Activated CD8-positive, alpha-beta memory T cell treated with anti-CD3 and anti-CD28 coated beads for 24 hours (primary cell): Measurements from ENCODE around the gene TLK1.

Experiments
- DNase-seq: peaks from one replicate; pipeline ENCODE4 v3.0.0-alpha.2; 2020

Gene TLK1

GRCh38 chr2:170950221-170950761 lies 210.4 kb downstream of the TLK1 start:
- DNase-seq, result no peak

- DNase-seq, result no peak
Observed at GRCh38 chr2:170949415-170949814, 211.3 kb downstream of the TLK1 start.

- DNase-seq, result no peak
Observed at GRCh38 chr2:170944545-170944944, 216.1 kb downstream of the TLK1 start.

- no peak for DNase-seq
Observed at GRCh38 chr2:170943596-170943995, 217.1 kb downstream of the TLK1 start.

GRCh38 chr2:170943041-170943440 lies 217.7 kb downstream of the TLK1 start:
- no peak for DNase-seq

GRCh38 chr2:170942615-170943014 lies 218.1 kb downstream of the TLK1 start:
- DNase-seq, result no peak
